Activated CD8-positive, alpha-beta memory T cell treated with anti-CD3 and anti-CD28 coated beads, Interleukin-2, amount 50 U/mL, for 1 hour (primary cell): ENCODE data around the gene SLC28A3.

ENCODE experiments used
- DNase-seq: peaks from one replicate; pipeline ENCODE4 v3.0.0-alpha.2; 2020; ENCODE audit errors: extremely low read depth

Gene SLC28A3

GRCh38 chr9:84239343-84239742 lies 101.2 kb downstream of the SLC28A3 start:
- no peak for DNase-seq

DNA sequence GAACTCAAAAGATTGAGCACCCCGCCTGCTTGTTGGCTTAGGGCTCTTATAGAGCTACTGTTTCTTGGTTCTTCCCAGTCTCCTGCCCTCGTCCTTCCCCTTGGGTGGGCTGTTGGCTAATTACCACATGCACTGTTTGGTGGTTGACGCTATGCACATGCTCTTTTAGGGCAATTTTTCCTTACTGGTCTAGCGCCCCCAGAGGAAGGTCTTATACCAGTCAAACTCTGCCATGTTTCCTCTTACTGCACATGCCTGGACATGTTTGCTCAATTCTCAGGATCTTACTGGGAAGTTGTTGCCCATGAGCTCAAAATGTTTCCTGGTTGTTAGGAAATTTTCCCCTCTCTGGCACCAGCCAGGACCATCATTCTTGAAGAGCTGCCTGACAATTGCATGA lies 101.9 kb downstream of the SLC28A3 start:
- DNase-seq, result no peak

DNA sequence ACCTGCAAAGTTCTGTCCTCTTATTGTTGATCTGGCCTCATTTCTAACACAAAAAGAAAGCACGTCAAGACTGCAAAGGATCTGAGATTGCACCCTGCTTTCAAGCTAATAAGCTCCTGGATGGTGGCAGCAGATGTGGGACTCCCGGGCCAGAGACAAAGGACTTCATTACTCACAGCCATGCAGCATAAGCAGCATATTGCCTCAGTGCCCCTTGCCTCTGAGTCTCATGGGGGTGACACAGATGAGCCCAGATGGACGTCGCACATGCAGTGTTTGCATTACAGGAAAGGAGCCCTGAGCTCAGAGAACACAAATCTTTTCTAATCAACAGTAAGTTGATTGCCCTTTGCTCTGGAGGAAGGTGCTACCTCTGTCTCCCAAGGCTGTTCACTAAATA lies 105.0 kb downstream of the SLC28A3 start:
- no peak for DNase-seq

GRCh38 chr9:84230355-84231145 lies 110.0 kb downstream of the SLC28A3 start:
- DNase-seq, result no peak

GRCh38 chr9:84229191-84229590 lies 111.4 kb downstream of the SLC28A3 start:
- DNase-seq, result no peak

DNA sequence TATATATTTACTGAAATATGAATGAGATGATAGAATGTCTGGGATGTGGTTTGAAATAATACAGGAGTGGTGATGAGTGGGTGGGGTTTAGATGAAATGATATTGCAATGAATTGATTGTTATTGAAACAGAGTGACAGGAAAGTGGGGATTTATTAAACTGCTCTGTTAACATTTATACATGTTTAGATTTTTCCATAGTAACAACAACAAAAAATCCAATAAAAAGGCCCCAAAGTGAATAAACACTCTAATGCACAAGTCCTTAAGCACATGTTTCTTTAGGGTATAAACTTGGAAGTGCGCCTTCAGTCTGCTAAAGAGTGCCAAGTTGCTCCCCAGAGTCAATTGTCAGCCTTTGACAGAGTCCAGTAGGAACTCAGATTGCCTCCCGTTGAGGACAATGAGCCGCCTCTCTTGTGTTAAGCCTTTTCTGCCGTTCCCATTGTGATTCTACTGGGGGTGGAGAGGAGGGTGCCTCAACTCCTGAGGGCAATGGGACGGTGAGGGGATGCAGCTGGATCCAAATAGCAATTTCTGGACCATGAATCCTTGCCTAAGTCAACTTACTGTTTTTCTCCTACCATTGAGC lies 112.3 kb downstream of the SLC28A3 start:
- DNase-seq, result no peak

GRCh38 chr9:84226126-84226525 lies 114.4 kb downstream of the SLC28A3 start:
- no peak for DNase-seq
